Colon (tissue), 2 donors: ENCODE results near the gene SMIM32.

ENCODE experiments used
- FAIRE-seq: peaks from 2 replicates; lab custom pipeline; 2012; peaks lifted over from hg19 to GRCh38; lab: Jason Lieb, UNC
- donor health status: control.
- donor health status: control.

Gene SMIM32

GRCh38 chr5:136192526-136193321 lies at the start of gene SMIM32:
Gene SMIM32 (minus strand): TSS chr5:136193162. CDS start chr5:136192524, 638 bp downstream.
- FAIRE-seq, result no peak

GRCh38 chr5:136242611-136243010 lies 49.6 kb upstream of the SMIM32 start:
- FAIRE-seq, result no peak

GRCh38 chr5:136242136-136242535 lies 49.2 kb upstream of the SMIM32 start:
- FAIRE-seq, result no peak

- FAIRE-seq, result no peak
Measured at GRCh38 chr5:136240894-136241293, 47.9 kb upstream of the SMIM32 start.

GRCh38 chr5:136236479-136237083 lies 43.6 kb upstream of the SMIM32 start:
- no peak for FAIRE-seq

GRCh38 chr5:136235321-136235720 lies 42.4 kb upstream of the SMIM32 start:
- FAIRE-seq, result no peak

- FAIRE-seq, result no peak
Measured at GRCh38 chr5:136232316-136232715, 39.4 kb upstream of the SMIM32 start.

- FAIRE-seq, result no peak
Measured at GRCh38 chr5:136230176-136230575, 37.2 kb upstream of the SMIM32 start.

- FAIRE-seq, result no peak
Measured at GRCh38 chr5:136228136-136228757, 35.3 kb upstream of the SMIM32 start.

GRCh38 chr5:136226401-136226800 lies 33.4 kb upstream of the SMIM32 start:
- no peak for FAIRE-seq

- FAIRE-seq, result no peak
Measured at GRCh38 chr5:136225796-136226195, 32.8 kb upstream of the SMIM32 start.

GRCh38 chr5:136222580-136223235 lies 29.7 kb upstream of the SMIM32 start:
- no peak for FAIRE-seq

GRCh38 chr5:136221340-136221739 lies 28.4 kb upstream of the SMIM32 start:
- FAIRE-seq, result no peak

- no peak for FAIRE-seq
Measured at GRCh38 chr5:136216230-136216629, 23.3 kb upstream of the SMIM32 start.

GRCh38 chr5:136215812-136216211 lies 22.9 kb upstream of the SMIM32 start:
- no peak for FAIRE-seq

GRCh38 chr5:136213919-136214493 lies 21.0 kb upstream of the SMIM32 start:
- no peak for FAIRE-seq

GRCh38 chr5:136212252-136212721 lies 19.3 kb upstream of the SMIM32 start:
- FAIRE-seq, result no peak

GRCh38 chr5:136211282-136212040 lies 18.5 kb upstream of the SMIM32 start:
- no peak for FAIRE-seq

GRCh38 chr5:136210259-136210658 lies 17.3 kb upstream of the SMIM32 start:
- FAIRE-seq, result no peak

- no peak for FAIRE-seq
Measured at GRCh38 chr5:136209346-136209910, 16.5 kb upstream of the SMIM32 start.

- no peak for FAIRE-seq
Measured at GRCh38 chr5:136208916-136209315, 16.0 kb upstream of the SMIM32 start.
